WI38 (cell line): ENCODE measurements around the gene UPK1A.

Experiments used
- H3K4me3 ChIP-seq: 2 replicates; pipeline ENCODE4 v1.5.1; 2011; ENCODE audit warnings: low read depth, mild to moderate bottlenecking, control low read depth, low read length
- TF ChIP-seq, protein P1 (sequence below): IDR thresholded peaks from 2 replicates; pipeline ENCODE4 v1.5.1; 2012; ENCODE audit warnings: low read depth, mild to moderate bottlenecking, control low read depth, low read length

The UPK1A gene

DNA sequence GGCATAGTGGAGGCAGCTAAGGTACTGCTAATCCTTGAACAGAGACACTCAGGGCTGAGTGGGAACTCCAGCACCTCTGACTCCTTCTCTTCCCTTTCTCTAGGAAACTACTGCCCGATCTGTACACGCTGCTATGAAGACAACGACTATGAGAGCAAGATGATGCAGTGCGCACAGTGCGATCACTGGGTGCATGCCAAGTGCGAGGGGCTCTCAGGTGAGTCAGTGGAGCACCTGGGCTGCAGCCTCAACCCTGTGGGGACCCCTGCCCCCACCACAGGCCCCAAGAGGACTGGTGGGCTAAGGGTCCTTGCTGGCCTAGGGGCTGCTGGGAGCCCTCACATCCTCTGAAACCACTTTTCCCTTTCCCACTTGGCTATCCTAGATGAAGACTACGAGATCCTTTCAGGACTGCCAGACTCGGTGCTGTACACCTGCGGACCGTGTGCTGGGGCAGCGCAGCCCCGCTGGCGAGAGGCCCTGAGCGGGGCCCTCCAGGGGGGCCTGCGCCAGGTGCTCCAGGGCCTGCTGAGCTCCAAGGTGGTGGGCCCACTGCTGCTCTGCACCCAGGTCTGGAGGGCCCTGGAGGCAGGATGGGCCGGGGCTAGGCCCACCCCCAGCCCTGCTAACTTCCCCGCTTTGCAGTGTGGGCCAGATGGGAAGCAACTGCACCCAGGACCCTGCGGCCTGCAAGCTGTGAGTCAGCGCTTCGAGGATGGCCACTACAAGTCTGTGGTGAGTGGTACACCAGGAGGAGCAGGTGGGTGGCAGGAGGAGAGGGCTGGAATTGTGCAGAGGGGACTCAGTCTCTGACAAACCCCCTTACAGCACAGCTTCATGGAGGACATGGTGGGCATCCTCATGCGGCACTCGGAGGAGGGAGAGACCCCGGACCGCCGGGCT is 61.0 kb downstream of the UPK1A start:
- no peak overlapping the region for H3K4me3 ChIP-seq
- TF ChIP-seq, protein P1, sequence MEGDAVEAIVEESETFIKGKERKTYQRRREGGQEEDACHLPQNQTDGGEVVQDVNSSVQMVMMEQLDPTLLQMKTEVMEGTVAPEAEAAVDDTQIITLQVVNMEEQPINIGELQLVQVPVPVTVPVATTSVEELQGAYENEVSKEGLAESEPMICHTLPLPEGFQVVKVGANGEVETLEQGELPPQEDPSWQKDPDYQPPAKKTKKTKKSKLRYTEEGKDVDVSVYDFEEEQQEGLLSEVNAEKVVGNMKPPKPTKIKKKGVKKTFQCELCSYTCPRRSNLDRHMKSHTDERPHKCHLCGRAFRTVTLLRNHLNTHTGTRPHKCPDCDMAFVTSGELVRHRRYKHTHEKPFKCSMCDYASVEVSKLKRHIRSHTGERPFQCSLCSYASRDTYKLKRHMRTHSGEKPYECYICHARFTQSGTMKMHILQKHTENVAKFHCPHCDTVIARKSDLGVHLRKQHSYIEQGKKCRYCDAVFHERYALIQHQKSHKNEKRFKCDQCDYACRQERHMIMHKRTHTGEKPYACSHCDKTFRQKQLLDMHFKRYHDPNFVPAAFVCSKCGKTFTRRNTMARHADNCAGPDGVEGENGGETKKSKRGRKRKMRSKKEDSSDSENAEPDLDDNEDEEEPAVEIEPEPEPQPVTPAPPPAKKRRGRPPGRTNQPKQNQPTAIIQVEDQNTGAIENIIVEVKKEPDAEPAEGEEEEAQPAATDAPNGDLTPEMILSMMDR, result no peak
